Thoracic aorta (tissue), 2 donors: ENCODE results near the gene ATAD1. TPM values are rescaled to one million over a fixed set of nuclear protein-coding genes. Genes with fewer than 3 reads are reported as not detected.
"Not testable (repeated sequence)": the region's sequence is repeated elsewhere in the genome, so short reads cannot be mapped to it uniquely, and the experiment has no call there.

ENCODE experiments used
- ATAC-seq: fragments of 150-250 bp; one replicate; pipeline ENCODE4 v1.8.0; 2017; ENCODE audit warnings: low read depth; ENCODE audit not compliant: insufficient number of reproducible peaks, low FRiP score
- DNase-seq: peaks from one replicate; pipeline ENCODE4 v3.0.0-alpha.2; 2020; ENCODE audit warnings: low spot score
- H3K27ac ChIP-seq, 2 donors: fragments of 200-600 bp; sonication (generic); 1 replicate in 1 of 2; 2 replicates in 1 of 2; pipeline ENCODE4 v1.5.1; 2016; ENCODE audit warnings: mild to moderate bottlenecking in 2 of 2, moderate library complexity in 2 of 2
- H3K27me3 ChIP-seq: fragments of 200-600 bp; sonication (generic); replicated peaks from 2 replicates; pipeline ENCODE4 v1.6.0; 2016; ENCODE audit warnings: mild to moderate bottlenecking; ENCODE audit not compliant: insufficient read depth
- H3K36me3 ChIP-seq: fragments of 200-600 bp; sonication (generic); one replicate; pipeline ENCODE4 v1.5.1; 2016
- H3K4me1 ChIP-seq, 2 donors: fragments of 200-600 bp; sonication (generic); 1 replicate in 1 of 2; 2 replicates in 1 of 2; pipeline versions ENCODE4 v1.5.1 to v1.6.0; 2016; ENCODE audit warnings: low read depth in 2 of 2, mild to moderate bottlenecking in 1 of 2; ENCODE audit not compliant: control insufficient read depth in 1 of 2
- H3K4me3 ChIP-seq: fragments of 200-600 bp; sonication (generic); 2 replicates; pipeline ENCODE4 v1.5.1; 2016; ENCODE audit warnings: mild to moderate bottlenecking
- H3K9me3 ChIP-seq: fragments of 200-600 bp; sonication (generic); 2 replicates; pipeline ENCODE4 v1.5.1; 2016
- CTCF ChIP-seq: fragments of 200-600 bp; sonication (generic); IDR thresholded peaks from one replicate; pipeline ENCODE4 v1.5.1; 2019; ENCODE audit warnings: antibody characterized with exemption
- total RNA-seq, 2 donors: library from RNA; depleted of rRNA; stranded (reverse); fragments of >200 nt; gene quantifications; one replicate each; pipeline versions ENCODE4 v1.1.0 to v1.2.3, GENCODE V29; 2016

The ATAD1 gene
- total RNA-seq, 2 donors from 2014 or later = 25.3 to 29.1 TPM

- Histone ChIP-seq H3K27me3 (no peaks in the 10 kb centered on the region), H3K9me3 (no peaks in the 10 kb centered on the region), H3K4me1 (peaks cover 4 to 29% of the 10 kb centered on the region in 2 donors), H3K27ac (peak overlapping the region; percentile 97 to 99), H3K36me3 (no peaks in the 10 kb centered on the region), H3K4me3 (peak overlapping the region; percentile 94)
- ATAC-seq = no peak
- TF ChIP-seq CTCF = no peak
- DNase-seq = no peak
These were observed 46.6 kb upstream of the ATAD1 start for GRCh38 chr10:87864496-87865059.

GRCh38 chr10:87863951-87864495 lies 46.0 kb upstream of the ATAD1 start:
- DNase-seq, H3K36me3 ChIP-seq, H3K9me3 ChIP-seq, ATAC-seq, H3K27me3 ChIP-seq: not testable (repeated sequence)
- H3K27ac ChIP-seq = peak overlapping the region; percentile 97 to 99
- peaks cover 4 to 24% of the 10 kb centered on the region in 2 donors for H3K4me1 ChIP-seq
- peak overlapping the region; percentile 94 for H3K4me3 ChIP-seq

GRCh38 chr10:87863053-87863943 lies 45.3 kb upstream of the ATAD1 start, which contains the start of the genes KLLN and PTEN:
KLLN (minus strand) TSS chr10:87863533; CDS start chr10:87862487, 1,046 bp downstream.
PTEN (plus strand) TSS chr10:87863625; CDS start chr10:87864470, 845 bp downstream.
- Histone ChIP-seq H3K27ac (peak within 1 kb of the TSS; percentile 97 to 99), H3K4me1 (peaks cover 0 to 17% of the 10 kb centered on the region in 2 donors), H3K9me3 (no peaks in the 10 kb centered on the region), H3K36me3 (no peaks in the 10 kb centered on the region), H3K27me3 (no peaks in the 10 kb centered on the region), H3K4me3 (peak within 1 kb of the TSS; percentile 94)
- no peak for TF ChIP-seq CTCF
- DNase-seq (peak; percentile 64), ATAC-seq (peak; percentile 56)

GRCh38 chr10:87862679-87863052 lies 44.6 kb upstream of the ATAD1 start:
- Histone ChIP-seq H3K36me3 (no peaks in the 10 kb centered on the region), H3K27me3 (no peaks in the 10 kb centered on the region), H3K4me3 (peak overlapping the region; percentile 94), H3K27ac (peak overlapping the region; percentile 97 to 99), H3K4me1 (peaks cover 0 to 17% of the 10 kb centered on the region in 2 donors), H3K9me3 (no peaks in the 10 kb centered on the region)
- DNase-seq = no peak
- no peak for TF ChIP-seq CTCF
- ATAC-seq = peak; percentile 1

GRCh38 chr10:87861953-87862678 lies 44.1 kb upstream of the ATAD1 start:
- peak; percentile 83 for ATAC-seq
- Histone ChIP-seq H3K27me3 (no peaks in the 10 kb centered on the region), H3K36me3 (no peaks in the 10 kb centered on the region), H3K4me1 (peaks cover 0 to 17% of the 10 kb centered on the region in 2 donors), H3K9me3 (no peaks in the 10 kb centered on the region), H3K27ac (peak overlapping the region; percentile 97 to 99), H3K4me3 (peak overlapping the region; percentile 94)
- DNase-seq = peak; percentile 90
- TF ChIP-seq CTCF = no peak
